CD4-positive, alpha-beta memory T cell (primary cell): Measurements from ENCODE around the gene ATF5. TPM values are rescaled to one million over a fixed set of nuclear protein-coding genes. Genes with fewer than 3 reads are reported as not detected.

Source experiments
- CTCF ChIA-PET: fragments of 350-600 bp; sonication (Branson Sonifier 250); formaldehyde crosslinking; loops from one replicate; lab custom pipeline; 2021; ENCODE audit warnings: inconsistent platforms; ENCODE audit not compliant: partially characterized antibody; lab: Charles Lee
- POLR2A ChIA-PET: fragments of 350-600 bp; sonication (Branson Sonifier 250); formaldehyde crosslinking; loops from one replicate; lab custom pipeline; 2021; ENCODE audit not compliant: partially characterized antibody; lab: Charles Lee
- DNase-seq, 5 donors: peaks; one replicate each; pipeline versions ENCODE4 v3.0.0 to v3.0.0-alpha.2; 2020 to 2022; ENCODE audit warnings: mixed read lengths in 1 of 5
- H3K27ac ChIP-seq: one replicate; pipeline ENCODE4 v1.7.0; 2013; ENCODE audit warnings: low read depth, low read length
- H3K27me3 ChIP-seq: 2 replicates; pipeline ENCODE4 v1.7.0; 2013; ENCODE audit warnings: mild to moderate bottlenecking, low read length, moderate library complexity; ENCODE audit not compliant: insufficient read depth
- H3K36me3 ChIP-seq: 2 replicates; pipeline ENCODE4 v1.7.0; 2013; ENCODE audit warnings: mild to moderate bottlenecking, low read length, moderate library complexity; ENCODE audit not compliant: insufficient read depth
- H3K4me1 ChIP-seq: 2 replicates; pipeline ENCODE4 v1.7.0; 2013; ENCODE audit warnings: mild to moderate bottlenecking, low read length, moderate library complexity; ENCODE audit not compliant: insufficient read depth
- H3K4me3 ChIP-seq, 2 donors: one replicate each; pipeline ENCODE4 v1.7.0; 2013; ENCODE audit warnings: low read length in 2 of 2, mild to moderate bottlenecking in 1 of 2
- H3K9me3 ChIP-seq, 2 donors: one replicate each; pipeline ENCODE4 v1.7.0; 2013; ENCODE audit warnings: low read length in 2 of 2, control low read depth in 1 of 2; ENCODE audit not compliant: control insufficient read depth in 1 of 2
- H3K27ac Mint-ChIP-seq, 7 donors: one replicate each; pipeline ENCODE4 v1.8.0; 2020 to 2021; ENCODE audit warnings: mixed read lengths in 7 of 7, mild to moderate bottlenecking in 6 of 7, inconsistent platforms in 3 of 7, moderate library complexity in 3 of 7
- H3K27me3 Mint-ChIP-seq, 2 donors: one replicate each; pipeline ENCODE4 v1.8.0; 2020 to 2021; ENCODE audit warnings: mixed read lengths in 2 of 2
- H3K36me3 Mint-ChIP-seq, 2 donors: one replicate each; pipeline ENCODE4 v1.8.0; 2020 to 2021; ENCODE audit warnings: mixed read lengths in 2 of 2, inconsistent platforms in 1 of 2, mild to moderate bottlenecking in 1 of 2
- H3K4me1 Mint-ChIP-seq, 4 donors: one replicate each; pipeline ENCODE4 v1.8.0; 2020 to 2021; ENCODE audit warnings: mixed read lengths in 4 of 4, mild to moderate bottlenecking in 1 of 4
- H3K4me3 Mint-ChIP-seq, 8 donors: one replicate each; pipeline ENCODE4 v1.8.0; 2020 to 2021; ENCODE audit warnings: mixed read lengths in 8 of 8, mild to moderate bottlenecking in 7 of 8, moderate library complexity in 6 of 8, inconsistent platforms in 3 of 8
- H3K9me3 Mint-ChIP-seq, 8 donors: one replicate each; pipeline ENCODE4 v1.8.0; 2020 to 2021; ENCODE audit warnings: mixed read lengths in 8 of 8, mild to moderate bottlenecking in 5 of 8, inconsistent platforms in 3 of 8, moderate library complexity in 1 of 8
- intact Hi-C: fragments of 100-400 bp; cut with micrococcal nuclease; formaldehyde crosslinking; loops from one replicate; pipeline ENCODE4 v1.15.1; 2023
- polyA plus RNA-seq, 2 donors: library from polyadenylated mRNA; unstranded; fragments of 300-500 nt; fragmentation: Illumina TruSeq; gene quantifications; one replicate each; pipeline ENCODE4 v1.2.3, GENCODE V29; 2021
- total RNA-seq, 2 experiments: library from RNA; stranded (reverse); gene quantifications; one replicate each; pipeline ENCODE4 v1.2.3, GENCODE V29; 2021

The ATF5 gene
- total and polyA plus RNA-seq, 4 experiments from 2014 or later = 1.8 to 8.3 (median 5.1) TPM

GRCh38 chr19:49972841-49973240, 43.8 kb downstream of the ATF5 start:
- Histone ChIP-seq H3K36me3 (peaks cover 14% of the 10 kb centered on the region), H3K9me3 (no peaks in the 10 kb centered on the region), H3K4me3 (no peak overlapping the region), H3K4me1 (no peaks in the 10 kb centered on the region), H3K27ac (no peak overlapping the region), H3K27me3 (peaks cover 6% of the 10 kb centered on the region)
- peak overlapping the region in 1 of 7 donors; percentile 77 for H3K27ac Mint-ChIP-seq
- intact Hi-C loops = no loop called here
- no peaks in the 10 kb centered on the region for H3K9me3 Mint-ChIP-seq
- no peaks in the 10 kb centered on the region for H3K4me1 Mint-ChIP-seq
- H3K4me3 Mint-ChIP-seq = no peak overlapping the region
- H3K36me3 Mint-ChIP-seq = peaks cover 14 to 27% of the 10 kb centered on the region in 2 donors
- peaks cover 2 to 9% of the 10 kb centered on the region in 2 donors for H3K27me3 Mint-ChIP-seq
- CTCF ChIA-PET = no interaction called here
- DNase-seq = no peak
- POLR2A ChIA-PET = no interaction called here

- no peaks in the 10 kb centered on the region for H3K27me3 ChIP-seq
- no peak overlapping the region for H3K4me3 ChIP-seq
- Mint-ChIP-seq H3K36me3 (peaks cover 14 to 33% of the 10 kb centered on the region in 2 donors), H3K27ac (peak overlapping the region in 1 of 7 donors; percentile 4), H3K9me3 (no peaks in the 10 kb centered on the region), H3K4me1 (no peaks in the 10 kb centered on the region), H3K27me3 (peaks cover 0 to 2% of the 10 kb centered on the region in 2 donors), H3K4me3 (no peak overlapping the region)
- DNase-seq = no peak
- ChIA-PET POLR2A (no interaction called here), CTCF (no interaction called here)
- H3K36me3 ChIP-seq = peaks cover 20% of the 10 kb centered on the region
- no peaks in the 10 kb centered on the region for H3K9me3 ChIP-seq
- H3K27ac ChIP-seq = no peak overlapping the region
- no peaks in the 10 kb centered on the region for H3K4me1 ChIP-seq
- intact Hi-C loops = no loop called here
These were observed 45.0 kb downstream of the ATF5 start for GRCh38 chr19:49973987-49974386.

GRCh38 chr19:49975051-49975450, 46.0 kb downstream of the ATF5 start:
- intact Hi-C loops = no loop called here
- H3K4me3 Mint-ChIP-seq = no peak overlapping the region
- H3K36me3 Mint-ChIP-seq = peaks cover 15 to 38% of the 10 kb centered on the region in 2 donors
- no peaks in the 10 kb centered on the region for H3K27me3 ChIP-seq
- H3K27ac ChIP-seq = no peak overlapping the region
- CTCF ChIA-PET = interaction anchor here (0.6 kb wide), 1 partner anchor 61 kb away, joined by 3 read pairs; no protein-coding TSS in a partner anchor
- H3K36me3 ChIP-seq = peaks cover 20% of the 10 kb centered on the region
- no peaks in the 10 kb centered on the region for H3K9me3 Mint-ChIP-seq
- no peaks in the 10 kb centered on the region for H3K4me1 Mint-ChIP-seq
- H3K27ac Mint-ChIP-seq = no peak overlapping the region
- no peaks in the 10 kb centered on the region for H3K9me3 ChIP-seq
- no peaks in the 10 kb centered on the region for H3K4me1 ChIP-seq
- no peaks in the 10 kb centered on the region for H3K27me3 Mint-ChIP-seq
- POLR2A ChIA-PET = no interaction called here
- H3K4me3 ChIP-seq = no peak overlapping the region
- no peak for DNase-seq

GRCh38 chr19:49976496-49976895, 47.5 kb downstream of the ATF5 start:
- ChIA-PET POLR2A (no interaction called here), CTCF (interaction anchor here (1.6 kb wide), 1 partner anchor 39 kb away, joined by 6 read pairs; no protein-coding TSS in a partner anchor)
- H3K27ac Mint-ChIP-seq = no peak overlapping the region
- no peaks in the 10 kb centered on the region for H3K9me3 ChIP-seq
- H3K4me1 ChIP-seq = no peaks in the 10 kb centered on the region
- H3K36me3 ChIP-seq = peaks cover 20% of the 10 kb centered on the region
- no peak overlapping the region for H3K4me3 Mint-ChIP-seq
- H3K27me3 ChIP-seq = no peaks in the 10 kb centered on the region
- no peaks in the 10 kb centered on the region for H3K4me1 Mint-ChIP-seq
- no peaks in the 10 kb centered on the region for H3K9me3 Mint-ChIP-seq
- no peaks in the 10 kb centered on the region for H3K27me3 Mint-ChIP-seq
- DNase-seq = no peak
- H3K4me3 ChIP-seq = no peak overlapping the region
- H3K36me3 Mint-ChIP-seq = peaks cover 20 to 49% of the 10 kb centered on the region in 2 donors
- H3K27ac ChIP-seq = no peak overlapping the region
- intact Hi-C loops = no loop called here

GRCh38 chr19:49977076-49977475, 48.1 kb downstream of the ATF5 start:
- Histone ChIP-seq H3K9me3 (no peaks in the 10 kb centered on the region), H3K4me1 (no peaks in the 10 kb centered on the region), H3K27ac (no peak overlapping the region), H3K4me3 (no peak overlapping the region), H3K36me3 (peaks cover 20% of the 10 kb centered on the region), H3K27me3 (no peaks in the 10 kb centered on the region)
- ChIA-PET POLR2A (no interaction called here), CTCF (interaction anchor here (1.6 kb wide), 1 partner anchor 39 kb away, joined by 6 read pairs; no protein-coding TSS in a partner anchor)
- no peak for DNase-seq
- Mint-ChIP-seq H3K36me3 (peaks cover 24 to 53% of the 10 kb centered on the region in 2 donors), H3K9me3 (no peaks in the 10 kb centered on the region), H3K4me3 (no peak overlapping the region), H3K27ac (no peak overlapping the region), H3K4me1 (no peaks in the 10 kb centered on the region), H3K27me3 (no peaks in the 10 kb centered on the region)
- intact Hi-C loops = no loop called here

GRCh38 chr19:49977881-49978280, 48.9 kb downstream of the ATF5 start:
- Histone ChIP-seq H3K27ac (no peak overlapping the region), H3K4me1 (no peaks in the 10 kb centered on the region), H3K36me3 (peaks cover 20% of the 10 kb centered on the region), H3K27me3 (no peaks in the 10 kb centered on the region), H3K9me3 (no peaks in the 10 kb centered on the region), H3K4me3 (no peak overlapping the region)
- Mint-ChIP-seq H3K4me1 (peaks cover 0 to 2% (median under 1%) of the 10 kb centered on the region in 4 donors), H3K9me3 (no peaks in the 10 kb centered on the region), H3K36me3 (peaks cover 24 to 53% of the 10 kb centered on the region in 2 donors), H3K27me3 (no peaks in the 10 kb centered on the region), H3K4me3 (no peak overlapping the region), H3K27ac (peak overlapping the region in 1 of 7 donors; percentile 22)
- DNase-seq = no peak
- intact Hi-C loops = no loop called here
- CTCF ChIA-PET = no interaction called here
- POLR2A ChIA-PET = no interaction called here

GRCh38 chr19:49978324-49978723, 49.3 kb downstream of the ATF5 start:
- no peak overlapping the region for H3K4me3 ChIP-seq

More at GRCh38 chr19:49978324-49978723, 49.3 kb downstream of the ATF5 start:
- peaks cover 0 to 2% (median under 1%) of the 10 kb centered on the region in 4 donors for H3K4me1 Mint-ChIP-seq
- Histone ChIP-seq H3K27ac (no peak overlapping the region), H3K9me3 (no peaks in the 10 kb centered on the region), H3K4me1 (no peaks in the 10 kb centered on the region), H3K36me3 (peaks cover 20% of the 10 kb centered on the region), H3K27me3 (no peaks in the 10 kb centered on the region)
- DNase-seq = no peak
- no peaks in the 10 kb centered on the region for H3K9me3 Mint-ChIP-seq
- CTCF ChIA-PET = interaction anchor here (1.0 kb wide), 1 partner anchor 24 kb away, joined by 3 read pairs; no protein-coding TSS in a partner anchor
- POLR2A ChIA-PET = no interaction called here
- H3K36me3 Mint-ChIP-seq = peaks cover 24 to 53% of the 10 kb centered on the region in 2 donors
- H3K27ac Mint-ChIP-seq = no peak overlapping the region
- no peaks in the 10 kb centered on the region for H3K27me3 Mint-ChIP-seq
- intact Hi-C loops = no loop called here
- no peak overlapping the region for H3K4me3 Mint-ChIP-seq
